CD14-positive monocyte (primary cell): ENCODE results near the gene GTF2I. TPM values are rescaled to one million over a fixed set of nuclear protein-coding genes. Genes with fewer than 3 reads are reported as not detected.
A peak's percentile ranks its signal among the peaks of the same experiment; 100 is the strongest.

Experiments used
- DNase-seq, 3 donors: peaks; one replicate each; pipeline ENCODE4 v3.0.0-alpha.2; 2011 to 2022
- H2AFZ ChIP-seq: 2 replicates; pipeline ENCODE4 v1.6.0; 2012; ENCODE audit warnings: mild to moderate bottlenecking, low read depth, low read length, inconsistent platforms; ENCODE audit not compliant: insufficient read depth, poor library complexity, severe bottlenecking
- H3K27ac ChIP-seq, 2 donors: 1 replicate in 1 of 2; 2 replicates in 1 of 2; pipeline ENCODE4 v1.5.1; 2012 to 2013; ENCODE audit warnings: low read length in 2 of 2, control low read depth in 1 of 2, inconsistent platforms in 1 of 2, low read depth in 1 of 2, mild to moderate bottlenecking in 1 of 2
- H3K27me3 ChIP-seq, 2 donors: one replicate each; pipeline versions ENCODE4 v1.6.0 to v1.6.1; 2011 to 2013; ENCODE audit warnings: low read length in 2 of 2; ENCODE audit not compliant: control insufficient read depth in 2 of 2, insufficient read depth in 2 of 2
- H3K36me3 ChIP-seq, 2 donors: replicated peaks in 1 of 2; 1 replicate in 1 of 2; 2 replicates in 1 of 2; pipeline versions ENCODE4 v1.5.1 to v1.6.1; 2012 to 2013; ENCODE audit warnings: low read length in 2 of 2, control low read depth in 1 of 2, inconsistent platforms in 1 of 2, mild to moderate bottlenecking in 1 of 2; ENCODE audit not compliant: insufficient read depth in 2 of 2, control insufficient read depth in 1 of 2
- H3K4me1 ChIP-seq, 2 donors: 1 replicate in 1 of 2; 2 replicates in 1 of 2; pipeline versions ENCODE4 v1.5.1 to v1.6.1; 2012 to 2013; ENCODE audit warnings: low read length in 2 of 2, control low read depth in 1 of 2, inconsistent platforms in 1 of 2, mild to moderate bottlenecking in 1 of 2, moderate library complexity in 1 of 2; ENCODE audit not compliant: insufficient read depth in 2 of 2, control insufficient read depth in 1 of 2
- H3K4me2 ChIP-seq: replicated peaks from 2 replicates; pipeline ENCODE3; 2012; ENCODE audit warnings: low read length, moderate library complexity, mild to moderate bottlenecking; ENCODE audit not compliant: poor library complexity, severe bottlenecking; ENCODE audit errors: extremely low read depth
- H3K4me3 ChIP-seq, 3 experiments: fragments of 200-600 bp in 1 of 3; sonication (generic) in 1 of 3; replicated peaks in 1 of 3; 1 replicate in 2 of 3; 2 replicates in 1 of 3; pipeline ENCODE4 v1.5.1; 2011 to 2013; ENCODE audit warnings: low read length in 3 of 3, mild to moderate bottlenecking in 3 of 3, control low read depth in 2 of 3, low read depth in 2 of 3, inconsistent platforms in 1 of 3, moderate library complexity in 1 of 3
- H3K79me2 ChIP-seq: 2 replicates; pipeline ENCODE4 v1.6.0; 2012; ENCODE audit warnings: mild to moderate bottlenecking, control low read depth, inconsistent platforms, low read length, moderate library complexity; ENCODE audit not compliant: insufficient read depth
- H3K9ac ChIP-seq: 2 replicates; pipeline ENCODE4 v1.6.0; 2017; ENCODE audit warnings: low read length, mild to moderate bottlenecking; ENCODE audit not compliant: insufficient read depth, poor library complexity, severe bottlenecking
- H3K9me3 ChIP-seq, 2 donors: replicated peaks in 1 of 2; 1 replicate in 1 of 2; 2 replicates in 1 of 2; pipeline versions ENCODE4 v1.5.1 to v1.6.1; 2012 to 2013; ENCODE audit warnings: low read length in 2 of 2, control low read depth in 1 of 2; ENCODE audit not compliant: control insufficient read depth in 1 of 2, insufficient read depth in 1 of 2
- H4K20me1 ChIP-seq: 2 replicates; pipeline ENCODE4 v1.6.0; 2012; ENCODE audit warnings: mild to moderate bottlenecking, low read length, control low read depth, moderate library complexity; ENCODE audit not compliant: insufficient read depth
- H3K27ac Mint-ChIP-seq, 7 donors: one replicate each; pipeline ENCODE4 v1.8.0; 2020; ENCODE audit warnings: mild to moderate bottlenecking in 7 of 7, mixed read lengths in 7 of 7, moderate library complexity in 6 of 7, inconsistent platforms in 2 of 7
- H3K27me3 Mint-ChIP-seq, 3 donors: one replicate each; pipeline ENCODE4 v1.8.0; 2021 to 2022; ENCODE audit warnings: low read depth in 3 of 3, mild to moderate bottlenecking in 3 of 3, mixed read lengths in 3 of 3, moderate library complexity in 3 of 3, inconsistent platforms in 1 of 3
- H3K36me3 Mint-ChIP-seq, 2 donors: one replicate each; pipeline ENCODE4 v1.8.0; 2020; ENCODE audit warnings: mixed read lengths in 2 of 2, inconsistent platforms in 1 of 2, mild to moderate bottlenecking in 1 of 2
- H3K4me1 Mint-ChIP-seq: one replicate; pipeline ENCODE4 v1.8.0; 2020; ENCODE audit warnings: mild to moderate bottlenecking, mixed read lengths
- H3K4me3 Mint-ChIP-seq, 2 donors: one replicate each; pipeline ENCODE4 v1.8.0; 2020; ENCODE audit warnings: mild to moderate bottlenecking in 2 of 2, mixed read lengths in 2 of 2, moderate library complexity in 1 of 2
- H3K9me3 Mint-ChIP-seq, 7 donors: one replicate each; pipeline ENCODE4 v1.8.0; 2020 to 2022; ENCODE audit warnings: mixed read lengths in 7 of 7, mild to moderate bottlenecking in 6 of 7, moderate library complexity in 6 of 7, inconsistent platforms in 2 of 7
- CTCF ChIP-seq: fragments of 200-600 bp; IDR thresholded peaks from one replicate; pipeline ENCODE4 v1.8.0; 2022; ENCODE audit warnings: antibody characterized with exemption, mild to moderate bottlenecking
- WGBS: methylation state at CpG from one replicate; pipeline ENCODE4 v1.1.5; 2013; ENCODE audit warnings: missing lambda C conversion rate; ENCODE audit not compliant: insufficient coverage; 5-methylcytosine and 5-hydroxymethylcytosine counted together
- intact Hi-C, 2 donors: fragments of 100-400 bp; cut with micrococcal nuclease; formaldehyde crosslinking; loops; one replicate each; pipeline versions ENCODE4 v1.15.0 to v1.15.1; 2023
- polyA plus RNA-seq, 3 donors: library from polyadenylated mRNA; depleted of rRNA in 1 of 3; unstranded in 2 of 3; stranded (reverse) in 1 of 3; fragments of 300-500 nt in 2 of 3; fragments of >200 nt in 1 of 3; fragmentation: Illumina TruSeq in 2 of 3; gene quantifications; 1 replicate in 2 of 3; 2 replicates in 1 of 3; pipeline ENCODE4 v1.2.3, GENCODE V29; 2012 to 2021

Gene GTF2I
- polyA plus RNA-seq, 3 donors = 20.9 to 87.8 (median 28.2) TPM

GRCh38 chr7:74709880-74710671, 52.6 kb downstream of the GTF2I start:
- intact Hi-C loops = no loop called here
- Histone ChIP-seq H3K9ac (no peak overlapping the region), H4K20me1 (no peaks in the 10 kb centered on the region), H2AFZ (no peak overlapping the region), H3K4me3 (no peak overlapping the region), H3K27me3 (no peaks in the 10 kb centered on the region), H3K79me2 (no peaks in the 10 kb centered on the region), H3K4me2 (no peak overlapping the region), H3K27ac (no peak overlapping the region), H3K9me3 (peaks cover 3 to 14% of the 10 kb centered on the region in 2 donors), H3K4me1 (no peaks in the 10 kb centered on the region), H3K36me3 (peaks cover 86 to 91% of the 10 kb centered on the region in 2 donors)
- Mint-ChIP-seq H3K27ac (peak overlapping the region in 3 of 7 donors; percentile 1 to 57 (median 41)), H3K36me3 (peaks cover 74 to 92% of the 10 kb centered on the region in 2 donors), H3K4me3 (no peak overlapping the region), H3K9me3 (peaks cover 0 to 12% (median 7%) of the 10 kb centered on the region in 7 donors), H3K4me1 (no peaks in the 10 kb centered on the region), H3K27me3 (no peaks in the 10 kb centered on the region)
- DNase-seq = peak; percentile 8 to 22 (median 18)
- TF ChIP-seq CTCF = peak; percentile 46
- WGBS = 95% methylated on average over 8 of the region's 10 CpGs

GRCh38 chr7:74713567-74713966, 56.0 kb downstream of the GTF2I start:
- H3K36me3 Mint-ChIP-seq = peaks cover 62 to 83% of the 10 kb centered on the region in 2 donors
- TF ChIP-seq CTCF = no peak

More at GRCh38 chr7:74713567-74713966, 56.0 kb downstream of the GTF2I start:
- H3K4me3 Mint-ChIP-seq = no peak overlapping the region
- intact Hi-C loops = no loop called here
- no peak for DNase-seq
- peaks cover 75 to 88% of the 10 kb centered on the region in 2 donors for H3K36me3 ChIP-seq
- H3K4me1 Mint-ChIP-seq = no peaks in the 10 kb centered on the region
- H2AFZ ChIP-seq = no peak overlapping the region
- no peak overlapping the region for H3K27ac Mint-ChIP-seq
- no peaks in the 10 kb centered on the region for H3K79me2 ChIP-seq
- H3K4me2 ChIP-seq = no peak overlapping the region
- no peaks in the 10 kb centered on the region for H4K20me1 ChIP-seq
- no peaks in the 10 kb centered on the region for H3K4me1 ChIP-seq
- no peaks in the 10 kb centered on the region for H3K27me3 ChIP-seq
- H3K27me3 Mint-ChIP-seq = no peaks in the 10 kb centered on the region
- peaks cover 0 to 12% (median 7%) of the 10 kb centered on the region in 7 donors for H3K9me3 Mint-ChIP-seq
- no peak overlapping the region for H3K4me3 ChIP-seq
- H3K9me3 ChIP-seq = peaks cover 3 to 14% of the 10 kb centered on the region in 2 donors
- no peak overlapping the region for H3K9ac ChIP-seq
- H3K27ac ChIP-seq = no peak overlapping the region
